BE2C (cell line): ENCODE data around the gene OR2M2.

ENCODE experiments used
- DNase-seq: peaks from one replicate; pipeline ENCODE4 v3.0.0-alpha.2; 2020
- H3K27me3 ChIP-seq: fragments of 250-450 bp; sonication (Bioruptor Pico); 2 replicates; pipeline ENCODE4 v1.5.1; 2020; ENCODE audit warnings: mild to moderate bottlenecking
- H3K36me3 ChIP-seq: fragments of 250-450 bp; sonication (Bioruptor Pico); 2 replicates; pipeline ENCODE4 v1.5.1; 2020; ENCODE audit warnings: mild to moderate bottlenecking
- H3K4me1 ChIP-seq: fragments of 250-450 bp; sonication (Bioruptor Pico); 2 replicates; pipeline ENCODE4 v1.5.1; 2020
- H3K4me3 ChIP-seq: 2 replicates; pipeline ENCODE4 v1.5.1; 2011; ENCODE audit warnings: low read depth, low read length
- H3K9me3 ChIP-seq: fragments of 250-450 bp; sonication (Bioruptor Pico); 2 replicates; pipeline ENCODE4 v1.5.1; 2020
- CTCF ChIP-seq: IDR thresholded peaks from 2 replicates; pipeline ENCODE4 v1.5.1; 2012; ENCODE audit warnings: mild to moderate bottlenecking, low read depth, low read length

The OR2M2 gene

GRCh38 chr1:248187363-248187762 lies 12.7 kb downstream of the OR2M2 start:
- DNase-seq = no peak
- Histone ChIP-seq H3K27me3 (no peaks in the 10 kb centered on the region), H3K4me3 (no peak overlapping the region)

GRCh38 chr1:248189026-248189425 lies 14.4 kb downstream of the OR2M2 start:
- H3K4me1 ChIP-seq = no peaks in the 10 kb centered on the region
- no peak overlapping the region for H3K4me3 ChIP-seq
- no peak for DNase-seq
- no peak for TF ChIP-seq CTCF
- H3K27me3 ChIP-seq = no peaks in the 10 kb centered on the region
- peaks cover 4% of the 10 kb centered on the region; the same call in 1 of the 2 replicates for H3K9me3 ChIP-seq
- H3K36me3 ChIP-seq = no peaks in the 10 kb centered on the region

More at GRCh38 chr1:248187363-248187762, 12.7 kb downstream of the OR2M2 start:
- no peaks in the 10 kb centered on the region for H3K36me3 ChIP-seq
- no peaks in the 10 kb centered on the region for H3K4me1 ChIP-seq
- H3K9me3 ChIP-seq = peaks cover 4% of the 10 kb centered on the region; the same call in 1 of the 2 replicates
- no peak for TF ChIP-seq CTCF

- H3K4me3 ChIP-seq = no peak overlapping the region
- no peak for TF ChIP-seq CTCF
- H3K27me3 ChIP-seq = no peaks in the 10 kb centered on the region
- no peak for DNase-seq
- peaks cover under 1% of the 10 kb centered on the region; the same call in 1 of the 2 replicates for H3K9me3 ChIP-seq
- H3K4me1 ChIP-seq = no peaks in the 10 kb centered on the region
- no peaks in the 10 kb centered on the region for H3K36me3 ChIP-seq
Measured at GRCh38 chr1:248194117-248194516, 19.5 kb downstream of the OR2M2 start.

- H3K27me3 ChIP-seq = no peaks in the 10 kb centered on the region
- no peaks in the 10 kb centered on the region for H3K36me3 ChIP-seq
- no peaks in the 10 kb centered on the region for H3K9me3 ChIP-seq
- H3K4me3 ChIP-seq = no peak within 1 kb of the TSS
- no peak for DNase-seq
- no peaks in the 10 kb centered on the region for H3K4me1 ChIP-seq
- TF ChIP-seq CTCF = no peak
Measured at GRCh38 chr1:248196965-248197364, 22.3 kb downstream of the OR2M2 start, which contains the start of gene OR2M3. TSS of gene OR2M3 (plus strand) at chr1:248197265. CDS start at chr1:248203068, 5,803 bp downstream.

- Histone ChIP-seq H3K36me3 (no peaks in the 10 kb centered on the region), H3K4me1 (no peaks in the 10 kb centered on the region), H3K4me3 (no peak overlapping the region), H3K9me3 (no peaks in the 10 kb centered on the region), H3K27me3 (no peaks in the 10 kb centered on the region)
- no peak for TF ChIP-seq CTCF
- no peak for DNase-seq
Measured at GRCh38 chr1:248215880-248216279, 41.3 kb downstream of the OR2M2 start.

GRCh38 chr1:248225537-248225936 lies 50.9 kb downstream of the OR2M2 start:
- Histone ChIP-seq H3K27me3 (no peaks in the 10 kb centered on the region), H3K4me1 (no peaks in the 10 kb centered on the region), H3K36me3 (no peaks in the 10 kb centered on the region), H3K9me3 (no peaks in the 10 kb centered on the region), H3K4me3 (no peak overlapping the region)
- TF ChIP-seq CTCF = no peak
- no peak for DNase-seq
